HEK293T (cell line): ENCODE measurements around the gene WNT5B.

Experiments
- BHLHE40 ChIP-seq: fragments of 450-650 bp; IDR thresholded peaks from 2 replicates; pipeline ENCODE4 v1.6.1; 2016; ENCODE audit warnings: mild to moderate bottlenecking, moderate library complexity, borderline replicate concordance
- FOXA1 ChIP-seq: fragments of 450-650 bp; IDR thresholded peaks from 2 replicates; pipeline ENCODE4 v1.6.1; 2016; ENCODE audit warnings: mild to moderate bottlenecking
- FOXK2 ChIP-seq: fragments of 450-650 bp; IDR thresholded peaks from 2 replicates; pipeline ENCODE4 v1.6.1; 2016; ENCODE audit warnings: mild to moderate bottlenecking
- FOXM1 ChIP-seq: fragments of 450-650 bp; IDR thresholded peaks from 2 replicates; pipeline ENCODE4 v1.6.1; 2017; ENCODE audit warnings: mild to moderate bottlenecking, borderline replicate concordance
- LEF1 ChIP-seq: fragments of 450-650 bp; IDR thresholded peaks from 2 replicates; pipeline ENCODE4 v1.6.1; 2017; ENCODE audit warnings: mild to moderate bottlenecking, borderline replicate concordance
- PKNOX1 ChIP-seq: fragments of 450-650 bp; IDR thresholded peaks from 2 replicates; pipeline ENCODE4 v1.6.1; 2016
- SP1 ChIP-seq: fragments of 450-650 bp; IDR thresholded peaks from 2 replicates; pipeline ENCODE4 v1.6.1; 2017
- SUZ12 ChIP-seq: fragments of 450-650 bp; IDR thresholded peaks from 2 replicates; pipeline ENCODE4 v1.6.1; 2016; ENCODE audit warnings: mild to moderate bottlenecking

- TF ChIP-seq FOXK2 (no peak), SUZ12 (no peak), BHLHE40 (no peak), LEF1 (no peak), FOXM1 (no peak), FOXA1 (no peak), PKNOX1 (no peak), SP1 (no peak)
These were observed 35.1 kb upstream of the WNT5B start for GRCh38 chr12:1594006-1594260.
